Measurements from ENCODE around the gene STARD7.
"Not testable (repeated sequence)": the region's sequence is repeated elsewhere in the genome, so short reads cannot be mapped to it uniquely, and the experiment has no call there.

STARD7 gene, protein sequence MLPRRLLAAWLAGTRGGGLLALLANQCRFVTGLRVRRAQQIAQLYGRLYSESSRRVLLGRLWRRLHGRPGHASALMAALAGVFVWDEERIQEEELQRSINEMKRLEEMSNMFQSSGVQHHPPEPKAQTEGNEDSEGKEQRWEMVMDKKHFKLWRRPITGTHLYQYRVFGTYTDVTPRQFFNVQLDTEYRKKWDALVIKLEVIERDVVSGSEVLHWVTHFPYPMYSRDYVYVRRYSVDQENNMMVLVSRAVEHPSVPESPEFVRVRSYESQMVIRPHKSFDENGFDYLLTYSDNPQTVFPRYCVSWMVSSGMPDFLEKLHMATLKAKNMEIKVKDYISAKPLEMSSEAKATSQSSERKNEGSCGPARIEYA

DNA sequence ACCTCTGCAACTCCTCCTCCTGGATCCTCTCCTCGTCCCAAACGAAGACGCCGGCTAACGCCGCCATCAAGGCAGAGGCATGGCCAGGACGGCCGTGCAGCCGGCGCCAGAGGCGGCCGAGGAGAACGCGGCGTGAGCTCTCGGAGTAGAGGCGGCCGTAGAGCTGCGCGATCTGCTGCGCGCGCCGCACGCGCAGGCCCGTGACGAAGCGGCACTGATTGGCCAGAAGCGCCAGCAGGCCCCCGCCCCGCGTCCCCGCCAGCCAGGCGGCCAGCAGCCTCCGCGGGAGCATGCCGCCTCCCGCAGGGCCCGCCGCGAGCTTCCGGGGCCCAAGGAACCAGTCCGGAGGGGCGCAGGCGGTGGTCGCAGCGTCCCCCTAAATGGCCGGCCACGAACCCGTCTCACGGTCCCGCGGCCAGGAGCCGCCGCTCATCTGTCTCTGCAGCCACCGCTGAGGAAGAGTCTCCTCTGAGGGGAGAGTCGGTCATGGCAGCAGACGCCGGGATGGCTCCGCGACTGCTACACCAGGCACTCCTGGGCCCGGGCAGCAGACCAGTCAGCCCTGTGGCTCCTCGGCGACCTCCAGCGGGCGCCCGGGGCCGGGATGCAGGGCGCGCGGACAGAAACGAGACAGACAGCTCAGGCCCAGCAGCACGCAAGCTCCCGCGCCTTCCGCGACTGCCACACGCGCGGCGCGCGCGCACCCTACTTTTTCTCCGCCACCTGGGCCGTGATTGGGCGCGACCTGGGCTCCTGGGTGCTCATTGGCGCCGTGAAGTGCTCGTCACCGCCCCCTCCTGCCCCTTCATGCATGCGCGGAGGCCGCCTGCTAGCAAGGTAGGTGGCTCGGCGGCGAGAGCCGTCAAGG is at the start of gene STARD7:
STARD7 (minus strand) TSS at position 685 of the 868 bp plus-strand sequence; CDS start at position 292, 393 bp downstream.
- peak; percentile 90 for DNase-seq

DNA sequence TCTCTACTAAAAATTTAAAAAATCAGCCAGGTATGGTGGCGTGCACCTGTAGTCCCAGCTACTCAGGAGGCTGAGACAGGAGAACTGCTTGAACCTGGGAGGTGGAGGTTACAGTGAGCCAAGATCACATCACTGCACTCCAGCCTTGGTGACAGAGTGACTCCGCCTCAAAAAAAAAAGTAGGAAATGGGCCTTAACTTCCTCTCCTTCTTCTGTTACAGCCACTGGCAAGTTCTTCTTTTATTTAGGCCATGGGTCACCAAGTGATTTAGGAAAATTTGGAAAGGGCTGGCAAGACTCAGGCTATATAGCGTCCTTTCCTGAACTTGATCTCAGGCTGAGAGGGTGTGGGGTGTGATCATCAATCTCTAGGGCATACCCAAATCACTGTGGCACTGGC is 49.1 kb upstream of the STARD7 start:
- DNase-seq: not testable (repeated sequence)

DNA sequence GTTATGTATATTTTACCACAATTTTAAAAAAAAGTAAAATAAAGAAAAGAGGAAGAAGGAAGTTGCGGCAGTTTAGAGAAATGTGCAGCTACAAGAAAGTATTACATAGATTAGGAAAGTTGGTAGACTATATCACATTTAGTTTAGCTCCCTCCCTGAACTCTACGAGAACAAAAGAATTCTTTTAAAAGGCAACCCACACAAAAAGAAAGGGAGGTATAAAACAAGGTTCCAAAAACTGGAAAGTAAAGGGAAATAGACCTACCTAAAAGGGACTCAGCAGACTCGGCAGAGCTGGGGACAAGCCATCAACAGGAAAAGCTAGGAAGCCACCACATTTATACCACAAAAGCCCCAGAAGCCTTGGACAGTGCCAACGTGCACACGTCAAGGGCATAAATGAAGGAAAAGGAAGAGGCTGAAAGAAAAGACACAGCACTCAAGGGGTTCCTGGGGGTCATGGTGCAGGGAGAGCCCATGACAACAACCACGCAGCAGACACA is 48.0 kb upstream of the STARD7 start:
- DNase-seq: no peak

DNA sequence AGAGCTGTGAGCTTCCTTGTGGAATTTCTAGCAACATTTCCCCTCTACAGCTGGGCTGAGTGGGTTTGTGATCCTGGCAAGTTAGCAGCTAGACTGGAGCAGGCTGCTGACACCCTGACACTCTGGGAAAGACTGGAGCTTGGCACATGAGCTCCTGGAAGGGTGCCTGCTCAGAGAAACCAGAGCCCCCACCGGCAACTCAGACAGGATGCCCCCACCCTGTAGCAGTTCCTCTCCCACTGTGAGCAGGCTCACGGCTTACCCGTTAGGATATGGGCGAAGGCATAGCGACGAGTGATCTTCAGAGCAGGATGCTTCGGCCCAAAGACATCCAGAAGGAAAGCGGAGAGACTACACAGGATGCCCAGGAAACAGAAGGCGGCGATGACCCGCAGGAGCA is 45.9 kb upstream of the STARD7 start:
- no peak for DNase-seq

DNA sequence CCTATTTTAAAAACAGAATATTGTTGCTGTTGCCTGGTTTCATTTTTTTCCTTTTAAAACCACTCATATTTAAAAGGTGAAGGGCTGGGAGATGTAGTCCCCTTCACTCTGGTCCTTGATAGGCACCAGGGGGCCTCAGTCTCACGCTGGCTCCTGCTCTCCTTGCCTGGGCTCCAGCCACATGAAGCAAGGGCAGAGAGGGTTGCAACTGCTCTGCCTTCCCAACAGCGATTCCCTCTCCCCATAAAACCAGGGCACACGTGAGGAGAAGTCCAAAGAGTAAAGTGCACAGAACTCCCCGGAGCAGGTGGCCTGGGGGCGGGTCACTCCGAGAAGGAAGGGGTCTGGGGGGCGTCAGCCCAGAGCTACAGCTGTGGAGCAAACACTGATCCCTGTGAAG is 44.4 kb upstream of the STARD7 start:
- no peak for DNase-seq

DNA sequence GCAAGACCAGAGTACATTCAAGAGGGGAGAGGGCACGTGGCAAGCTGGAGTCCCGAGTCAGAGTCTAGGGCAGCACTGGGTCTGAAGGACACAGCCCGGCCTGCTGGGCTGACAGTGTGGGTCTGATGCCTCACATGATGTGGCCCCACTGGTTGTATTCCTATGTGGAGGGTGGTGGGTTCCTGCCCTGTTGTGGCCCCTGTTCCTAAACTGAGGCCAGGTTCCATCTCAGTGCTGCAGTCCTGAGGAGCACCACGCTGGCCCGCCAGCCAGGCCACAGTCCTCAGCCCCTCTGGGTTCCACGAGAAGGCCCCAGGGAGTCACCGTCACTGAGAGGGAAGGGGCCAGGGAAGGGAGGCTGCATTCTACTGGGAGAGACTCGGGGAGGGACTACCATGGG is 43.9 kb upstream of the STARD7 start:
- DNase-seq: no peak

DNA sequence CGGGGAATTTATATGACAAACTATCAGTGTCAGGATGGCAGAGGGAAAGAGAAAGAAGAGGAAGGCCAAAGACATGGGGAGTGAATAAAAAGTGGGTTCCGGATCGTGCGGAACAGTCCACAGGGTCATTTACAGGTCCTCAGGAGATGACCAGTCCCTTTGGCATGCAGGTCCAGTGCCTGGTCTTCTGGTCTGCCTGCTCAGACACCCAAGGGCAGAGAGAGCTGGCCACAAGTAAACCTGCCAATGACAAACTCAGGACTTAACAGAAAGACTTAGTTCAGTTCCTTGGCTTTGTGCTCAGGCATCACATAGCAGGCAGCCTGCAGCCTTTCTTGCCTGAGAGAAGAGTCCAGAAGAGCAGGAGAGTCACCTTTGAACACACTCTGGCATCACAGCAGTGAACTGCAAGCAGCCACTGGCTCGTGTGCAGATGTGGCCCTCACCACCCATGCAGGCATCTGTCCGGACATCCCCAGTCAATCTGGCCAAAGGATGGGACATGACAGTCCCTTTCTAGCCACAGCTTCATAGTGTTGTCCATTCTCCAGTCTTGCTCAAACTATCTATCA is 43.2 kb upstream of the STARD7 start:
- peak; percentile 93 for DNase-seq

DNA sequence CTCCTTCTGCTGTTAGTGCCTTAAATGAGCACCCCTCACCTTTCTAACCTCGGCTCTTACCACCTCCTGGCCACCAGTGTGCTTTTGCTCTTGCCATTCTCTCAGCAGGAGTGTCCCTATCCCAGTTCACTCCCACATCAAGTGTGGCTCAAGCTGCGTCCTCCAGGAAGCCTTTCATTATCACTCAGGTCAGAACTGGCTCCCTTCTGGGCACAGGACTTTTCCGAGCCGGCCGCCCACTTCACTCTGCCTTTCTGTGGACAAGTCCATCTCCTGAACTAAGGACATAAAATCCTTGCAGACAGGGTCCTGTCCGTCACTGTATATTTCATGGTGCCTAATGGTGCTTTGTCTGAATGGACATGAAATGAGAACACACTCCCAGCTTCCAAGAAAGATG is 41.6 kb upstream of the STARD7 start:
- DNase-seq: no peak

DNA sequence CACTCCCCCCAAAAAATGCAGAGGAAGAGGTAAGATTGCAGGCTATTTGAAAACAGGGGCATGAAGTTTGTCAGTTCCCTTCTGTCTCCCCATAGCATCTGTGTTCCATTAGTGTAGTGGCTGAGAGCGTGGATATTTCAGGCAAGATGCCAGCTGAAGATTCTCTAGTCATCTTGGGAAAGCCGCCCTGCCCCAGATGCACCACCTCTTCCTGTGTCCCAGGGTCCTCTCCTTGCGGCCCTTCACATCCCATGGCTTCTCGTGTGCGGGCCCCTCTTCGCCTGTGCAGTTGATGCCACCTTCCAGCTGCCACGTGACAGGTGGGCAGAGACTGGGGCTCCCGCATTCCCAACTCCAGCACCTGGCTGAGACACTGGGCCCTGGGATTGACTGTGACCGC is 41.0 kb upstream of the STARD7 start:
- no peak for DNase-seq

DNA sequence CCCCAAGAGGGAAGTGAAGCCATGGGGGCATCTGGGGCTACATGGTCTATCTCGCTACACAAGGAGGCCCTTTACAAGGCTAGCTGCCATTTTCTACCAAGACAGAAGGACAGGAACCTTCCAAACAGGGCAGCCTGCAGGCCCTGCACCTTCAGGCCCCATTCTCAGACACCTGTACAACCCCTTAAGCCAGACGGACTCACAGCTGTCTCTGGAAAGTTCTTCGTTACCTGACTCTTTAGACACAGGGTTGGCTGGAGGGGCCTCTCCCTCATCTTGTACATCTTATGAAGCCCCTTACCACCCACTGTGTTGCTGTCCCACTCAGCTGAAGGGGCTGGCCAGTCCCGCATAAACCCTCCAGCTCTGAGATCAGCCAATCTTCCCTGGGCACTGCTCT is 40.0 kb upstream of the STARD7 start:
- no peak for DNase-seq

DNA sequence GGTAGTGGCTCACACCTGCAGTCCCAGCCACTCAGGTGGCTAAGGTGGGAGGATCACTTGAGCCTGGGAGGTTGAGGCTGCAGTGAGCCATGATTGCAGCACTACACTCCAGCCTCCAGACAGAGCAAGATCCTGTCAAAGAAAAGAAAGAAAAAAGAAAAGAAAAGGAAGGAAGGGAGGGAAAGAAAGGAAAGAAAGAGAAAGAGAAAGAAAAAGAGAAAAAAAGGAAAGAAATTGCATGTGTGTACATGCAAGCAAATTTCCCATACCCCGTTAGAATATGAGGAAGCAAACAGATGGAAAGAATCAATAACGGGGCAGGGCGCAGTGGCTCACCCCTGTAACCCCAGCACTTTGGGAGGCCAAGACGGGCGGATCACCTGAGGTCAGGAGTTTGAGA is 39.3 kb upstream of the STARD7 start:
- DNase-seq: no peak

DNA sequence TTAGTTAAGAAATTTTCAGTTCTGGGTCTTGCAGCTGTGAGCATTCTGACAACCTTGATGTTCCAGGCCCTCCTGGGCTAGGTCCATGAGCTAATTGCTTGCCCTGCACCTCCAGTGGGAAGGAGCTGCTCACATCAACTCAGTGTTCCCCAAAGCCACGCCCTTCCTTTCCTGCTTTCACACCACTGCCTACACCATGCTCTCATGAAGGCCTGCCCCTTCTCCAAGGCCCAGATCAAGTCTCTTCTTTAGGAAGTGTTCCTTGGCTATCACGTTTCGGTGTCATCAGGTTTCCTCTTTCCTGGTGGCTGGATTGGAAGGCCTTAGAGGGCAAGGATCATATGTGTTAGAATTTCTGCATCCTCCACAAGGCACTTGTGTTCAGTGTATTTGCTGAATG is 38.4 kb upstream of the STARD7 start:
- no peak for DNase-seq

DNA sequence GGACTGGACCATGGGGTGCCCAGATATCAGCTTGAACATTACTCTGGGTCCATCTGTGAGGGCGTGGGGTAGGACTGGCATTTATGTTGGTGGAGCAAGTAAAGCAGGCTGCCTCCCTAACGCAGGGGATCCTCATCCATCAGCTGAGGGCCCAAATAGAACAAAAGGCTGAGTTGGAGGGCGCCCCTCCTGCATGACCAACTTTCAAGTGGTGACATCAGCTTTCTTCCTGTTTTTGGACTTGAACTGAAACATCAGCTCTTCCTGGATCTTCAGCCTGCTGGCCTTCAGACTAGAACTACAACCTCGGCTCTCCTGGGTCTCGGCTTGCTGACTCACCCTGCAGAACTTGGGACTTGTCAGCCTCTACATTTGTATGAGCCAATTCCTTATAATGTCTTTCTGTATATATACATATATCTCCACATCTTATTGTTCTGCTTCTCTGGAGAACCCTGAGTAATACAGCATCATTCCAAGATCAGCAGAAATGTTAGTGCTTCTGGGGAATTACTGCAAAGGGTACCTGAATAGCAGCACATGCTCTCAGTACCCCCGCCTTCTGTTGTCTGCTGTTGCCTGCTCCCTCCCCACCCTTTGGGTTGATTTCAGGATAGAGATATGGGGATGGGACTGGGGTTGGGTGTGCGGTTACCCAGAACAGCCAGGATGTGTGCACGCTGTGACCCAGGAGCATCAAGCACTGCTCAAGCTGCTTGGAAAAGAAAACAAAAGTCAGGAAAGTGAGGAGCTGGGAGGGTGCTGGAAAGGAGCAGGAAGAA is 37.2 kb upstream of the STARD7 start:
- DNase-seq: no peak

DNA sequence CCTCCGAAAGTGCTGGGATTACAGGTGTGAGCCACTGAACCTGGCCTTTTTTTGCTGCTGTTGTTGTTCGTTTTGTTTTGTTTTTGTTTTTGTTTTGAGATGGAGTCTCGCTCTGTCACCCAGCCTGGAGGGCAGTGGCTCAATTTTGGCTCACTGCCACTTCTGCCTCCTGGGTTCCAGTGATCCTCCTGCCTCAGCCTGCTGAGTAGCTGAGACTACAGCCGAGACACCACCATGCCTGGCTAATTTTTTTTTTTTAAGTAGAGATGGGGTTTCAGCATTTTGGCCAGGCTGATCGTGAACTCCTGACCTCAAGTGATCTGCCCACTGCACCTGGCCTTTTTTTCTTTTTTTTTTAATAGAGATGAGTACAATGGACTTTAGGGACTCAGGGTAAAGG is 35.2 kb upstream of the STARD7 start:
- DNase-seq: no peak

DNA sequence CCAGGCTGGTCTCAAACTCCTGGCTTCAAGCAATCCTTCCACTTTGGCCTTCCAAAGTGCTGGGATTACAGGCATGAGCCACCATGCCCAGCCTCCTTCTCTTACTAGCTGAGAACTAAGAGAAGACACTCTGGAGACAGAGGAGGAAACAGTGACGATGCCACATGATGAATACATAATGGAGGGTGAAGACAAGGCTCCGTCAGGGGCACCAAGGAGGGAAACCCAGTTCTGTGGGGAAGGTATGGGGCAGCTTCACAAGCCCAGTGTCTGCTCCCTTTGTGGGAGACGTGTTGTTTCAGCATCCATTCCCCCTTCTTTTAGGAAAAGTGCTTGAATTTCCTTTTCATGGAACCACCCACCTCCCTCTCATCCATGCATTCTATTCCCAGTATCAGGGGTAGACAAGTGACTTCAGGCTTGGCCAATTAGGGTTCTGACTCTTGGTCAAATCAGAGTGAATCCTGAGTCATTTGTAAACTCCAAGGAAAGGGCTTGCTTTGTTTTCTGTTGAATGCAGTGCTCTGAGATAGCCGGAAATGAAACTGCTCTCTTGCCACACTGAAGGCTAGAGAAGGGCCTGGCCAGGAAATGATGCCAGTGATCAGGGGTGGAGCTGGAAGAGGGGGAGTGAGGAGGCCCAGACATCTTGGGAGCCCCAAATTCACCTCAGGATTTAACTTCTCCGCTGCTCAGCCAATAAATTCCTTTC is 33.4 kb upstream of the STARD7 start:
- no peak for DNase-seq

DNA sequence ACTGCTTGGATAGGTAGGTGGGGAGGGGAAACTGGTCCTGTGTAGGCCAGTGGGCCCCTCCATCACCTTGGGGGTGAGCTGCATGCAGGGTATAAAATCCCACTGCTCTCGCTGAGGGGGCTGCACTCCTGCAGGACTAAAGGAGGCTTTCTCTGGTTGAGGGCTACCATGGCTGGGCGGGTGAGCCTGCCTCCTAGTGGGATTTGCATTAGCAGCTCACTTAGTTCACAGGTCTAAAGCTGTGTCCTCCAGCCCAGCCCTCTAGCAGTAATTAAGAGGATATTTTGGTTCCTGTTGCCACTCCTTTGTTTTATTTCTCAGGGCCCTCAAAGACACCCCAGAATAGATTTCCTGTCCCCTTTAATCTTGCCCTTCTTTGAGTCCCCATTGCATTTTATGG is 32.6 kb upstream of the STARD7 start:
- no peak for DNase-seq

DNA sequence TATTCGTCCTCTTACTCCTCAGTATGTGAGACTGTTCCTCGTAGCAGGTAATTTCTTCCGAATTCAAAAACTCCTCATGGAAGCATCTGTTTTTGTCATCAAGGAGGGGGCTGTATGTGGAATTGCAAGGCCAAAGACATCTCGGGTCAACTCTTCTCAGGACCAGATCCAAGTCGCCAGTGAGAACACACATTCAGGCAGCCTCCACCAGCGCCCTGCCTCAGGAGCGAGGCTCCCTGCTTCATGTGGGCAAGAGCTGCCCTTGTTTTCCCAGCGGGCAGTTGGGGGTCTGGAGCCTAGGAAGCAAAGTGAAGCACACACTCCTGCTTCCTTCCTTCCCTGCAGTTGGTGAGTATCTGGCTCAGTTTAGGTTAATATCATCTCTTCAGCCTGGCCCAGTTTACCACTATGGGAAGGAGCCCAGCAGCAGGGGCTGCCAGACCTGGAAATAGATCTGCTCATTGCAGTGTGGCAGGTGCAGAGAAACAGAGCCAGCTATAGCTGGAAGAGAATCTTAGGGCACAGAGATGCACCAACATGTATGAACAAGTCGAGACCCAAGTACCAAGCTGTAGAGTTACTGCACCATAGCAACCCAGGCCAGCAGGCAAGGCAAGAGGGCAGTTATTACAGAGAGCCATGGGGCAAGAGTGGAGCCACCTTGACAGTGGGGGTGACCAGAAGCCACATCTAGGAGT is 31.9 kb upstream of the STARD7 start:
- no peak for DNase-seq

DNA sequence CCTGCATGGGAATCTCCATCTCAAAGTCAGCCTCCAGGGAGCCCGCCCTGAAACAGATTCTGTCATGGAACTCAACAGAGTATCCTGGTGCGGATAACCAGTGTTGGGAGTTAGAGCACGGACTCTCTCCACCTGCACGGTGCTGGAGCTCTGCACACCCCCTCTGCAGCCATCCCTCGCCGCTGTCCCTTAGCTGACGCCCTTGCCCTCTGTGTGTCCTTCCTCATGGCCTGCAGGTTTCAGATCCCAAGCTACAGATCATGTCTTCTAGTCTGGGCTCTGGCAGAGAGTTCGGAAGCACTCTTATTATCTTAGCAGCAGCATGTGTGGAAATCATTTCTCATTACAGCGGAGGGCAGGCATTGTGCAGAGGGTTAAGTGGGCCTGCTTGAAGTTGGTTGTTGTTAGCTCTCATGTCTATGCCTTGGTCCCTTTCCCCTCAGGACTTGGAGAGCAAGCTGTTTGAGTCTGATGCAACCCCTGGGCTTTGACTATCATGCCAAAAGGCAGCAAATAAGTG is 31.2 kb upstream of the STARD7 start:
- no peak for DNase-seq

DNA sequence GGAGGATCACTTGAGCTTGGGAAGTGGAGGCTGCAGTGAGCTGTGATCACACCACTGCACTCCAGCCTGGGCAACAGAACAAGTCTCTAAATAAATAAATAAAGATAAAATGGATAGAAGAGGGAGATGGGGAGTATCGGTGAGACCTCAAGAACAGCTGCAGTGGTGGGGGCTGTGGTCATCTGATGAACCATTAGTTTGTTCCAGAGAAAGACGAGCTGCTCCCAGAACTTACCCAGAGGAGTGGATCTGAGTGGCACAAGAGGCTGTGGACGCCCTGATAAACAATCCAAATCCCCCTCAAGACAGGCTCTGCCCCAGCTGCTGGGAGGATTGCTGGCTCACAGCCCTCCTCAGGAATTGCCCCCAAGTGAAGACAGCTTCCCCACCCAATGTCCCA is 30.5 kb upstream of the STARD7 start:
- DNase-seq: no peak

DNA sequence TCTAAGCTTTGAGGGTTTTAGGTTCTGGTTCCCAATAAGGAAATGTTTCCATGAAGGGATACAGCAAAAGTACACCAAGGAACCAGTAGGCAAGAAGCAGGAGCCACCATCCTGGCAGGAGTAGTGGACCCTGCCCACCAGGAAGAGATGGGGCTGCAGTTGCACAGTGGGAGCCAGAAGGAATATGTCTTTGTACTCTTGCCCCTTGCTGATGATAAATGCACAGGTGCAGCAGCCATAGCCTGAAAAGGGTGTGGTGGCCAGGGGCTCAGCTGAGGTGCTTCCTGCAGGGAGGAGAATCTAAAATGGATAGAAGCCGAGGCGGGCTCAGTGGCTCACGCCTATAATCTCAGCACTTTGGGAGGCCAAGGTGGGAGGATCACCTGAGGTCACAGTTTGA is 29.6 kb upstream of the STARD7 start:
- DNase-seq: no peak

DNA sequence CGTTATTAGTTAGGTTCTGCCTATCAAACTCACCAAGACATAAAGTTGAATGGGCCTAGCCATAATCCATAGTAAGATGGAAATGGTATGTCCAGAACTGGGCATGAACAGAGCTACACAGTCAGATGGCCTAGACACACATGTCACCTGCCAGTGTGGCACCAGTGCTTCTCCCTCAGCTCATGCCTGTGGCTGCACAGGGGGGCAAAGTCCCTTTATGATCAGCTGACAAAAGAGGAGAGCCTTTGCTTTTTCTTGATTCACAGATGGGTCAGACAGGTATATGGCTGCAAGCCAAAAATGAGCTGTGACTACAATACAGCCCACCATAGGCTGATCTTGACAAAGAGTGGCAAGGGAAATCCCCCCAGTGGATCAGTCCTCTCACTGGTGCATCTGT is 28.3 kb upstream of the STARD7 start:
- DNase-seq: no peak
